GM03348 (cell line): Measurements from ENCODE around the gene OASL.

Experiments
- DNase-seq: peaks from one replicate; pipeline ENCODE4 v3.0.0; 2012; ENCODE audit warnings: low spot score

OASL gene

GRCh38 chr12:121015825-121016766, 22.9 kb downstream of the OASL start, which contains the start of gene C12orf43:
TSS of gene C12orf43 (minus strand) at chr12:121016487. CDS start at chr12:121016474, 13 bp downstream.
- DNase-seq, result peak; percentile 94

GRCh38 chr12:121013715-121014114, 25.3 kb downstream of the OASL start:
- DNase-seq, result no peak

- no peak for DNase-seq
Measured at GRCh38 chr12:121011820-121012219, 27.2 kb downstream of the OASL start.

DNA sequence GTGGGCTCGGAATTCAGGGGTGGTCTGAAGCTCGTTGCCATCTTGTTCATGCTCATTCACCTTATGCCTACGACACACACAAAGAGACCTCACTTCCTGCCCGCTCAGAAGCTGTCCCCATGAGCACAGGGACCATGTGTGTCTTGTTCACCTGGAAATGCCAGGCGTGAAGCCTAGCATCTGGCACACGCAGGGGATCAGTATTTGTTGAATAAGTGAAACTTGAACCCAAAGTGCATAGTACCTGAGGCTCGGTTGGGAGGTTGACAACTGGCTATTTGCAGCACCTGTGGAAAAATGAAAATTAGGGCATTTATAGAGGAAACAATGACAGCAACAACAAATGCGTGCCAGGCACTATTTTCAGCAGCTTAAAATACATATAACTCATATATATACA, 28.2 kb downstream of the OASL start:
- DNase-seq, result no peak

DNA sequence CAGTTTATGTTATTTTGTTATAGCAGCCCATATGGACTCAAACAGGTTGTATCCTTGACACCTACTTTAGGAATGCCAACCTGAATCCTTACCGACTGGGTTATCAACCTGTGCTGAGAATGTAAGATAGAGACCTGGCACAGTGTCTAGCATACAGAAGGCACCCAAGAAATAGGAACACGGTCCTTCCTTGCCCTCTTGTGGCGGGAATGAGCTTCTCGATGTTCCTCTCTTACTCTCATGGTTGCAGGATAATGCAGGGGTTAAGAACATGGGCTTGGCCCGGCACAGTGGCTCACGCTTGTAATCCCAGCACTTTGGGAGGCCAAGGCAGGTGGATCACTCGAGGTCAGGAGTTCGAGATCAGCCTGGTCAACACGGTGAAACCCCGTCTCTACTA, 29.3 kb downstream of the OASL start:
- no peak for DNase-seq

GRCh38 chr12:121008347-121009098, 30.5 kb downstream of the OASL start:
- no peak for DNase-seq

DNA sequence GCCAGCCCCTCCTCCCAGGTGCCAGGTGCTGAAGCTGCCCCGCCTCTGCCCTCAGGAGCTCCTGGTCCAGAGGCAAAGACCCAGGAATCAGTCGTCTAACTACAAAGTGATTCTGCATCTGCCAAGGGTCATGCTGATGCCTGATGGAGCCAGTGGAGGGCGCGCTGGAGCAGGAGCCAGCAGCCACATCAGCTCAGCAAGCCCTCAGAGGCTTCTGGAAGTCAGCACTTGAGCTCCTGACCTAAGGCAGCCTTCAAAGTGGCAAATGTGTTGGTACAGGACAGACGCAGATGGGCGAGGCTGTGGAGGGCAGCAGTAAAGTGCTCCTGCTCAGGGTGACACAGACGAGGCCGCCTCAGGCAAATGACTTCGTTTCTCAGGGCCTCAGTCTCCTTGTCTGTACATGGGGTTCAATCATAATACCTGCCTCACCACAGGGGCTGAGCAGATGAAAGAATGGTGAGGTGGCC, 33.7 kb downstream of the OASL start:
- DNase-seq, result peak; percentile 57

DNA sequence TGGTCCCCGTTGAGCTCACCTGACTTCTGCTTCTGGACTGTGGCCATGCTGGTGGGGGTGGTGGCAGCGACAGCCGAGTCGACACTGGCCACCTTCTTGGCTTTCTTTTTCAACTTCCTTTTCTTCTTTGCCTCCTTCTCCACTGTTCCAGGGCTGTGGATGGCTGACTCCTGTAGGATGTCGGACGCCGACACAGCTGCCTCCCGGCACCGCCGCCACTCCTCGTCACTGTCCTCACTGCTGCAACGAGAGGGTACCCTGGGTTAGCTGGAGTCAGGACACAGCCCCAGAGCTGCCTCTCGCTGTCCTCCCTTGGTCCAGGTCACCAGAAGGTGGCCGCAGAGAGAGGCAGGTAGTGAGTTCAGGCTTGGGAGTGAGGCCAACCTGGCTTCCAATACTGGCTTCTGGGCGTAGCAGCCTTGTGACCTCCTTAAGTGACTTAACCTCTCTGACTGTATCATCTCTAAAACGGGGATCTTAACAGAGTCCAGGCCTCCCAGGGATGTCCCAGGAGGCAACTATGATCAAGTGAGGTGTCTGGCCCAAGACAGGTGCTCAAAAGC, 34.7 kb downstream of the OASL start:
- no peak for DNase-seq

DNA sequence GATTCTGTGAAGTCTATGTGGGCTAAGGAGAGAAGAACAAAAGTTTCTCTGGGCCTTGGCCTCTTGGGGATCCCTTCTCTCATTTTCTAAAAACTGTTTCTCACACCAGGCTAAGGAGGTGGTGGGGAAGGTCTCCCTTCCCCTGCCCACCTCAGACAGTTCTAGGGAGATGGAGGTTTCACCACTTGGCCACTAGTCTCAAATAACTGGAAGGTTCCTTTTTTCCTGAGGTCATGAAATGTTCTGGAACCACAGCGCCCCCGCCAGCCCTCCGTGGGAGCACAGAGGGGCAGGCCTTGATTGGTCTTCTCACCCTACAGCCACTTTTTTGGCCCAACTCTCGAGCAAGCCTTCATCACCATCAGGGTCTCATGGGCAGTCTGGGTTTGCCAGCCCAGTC, 35.4 kb downstream of the OASL start:
- no peak for DNase-seq

GRCh38 chr12:121001841-121002483, 37.1 kb downstream of the OASL start:
- DNase-seq, result no peak

DNA sequence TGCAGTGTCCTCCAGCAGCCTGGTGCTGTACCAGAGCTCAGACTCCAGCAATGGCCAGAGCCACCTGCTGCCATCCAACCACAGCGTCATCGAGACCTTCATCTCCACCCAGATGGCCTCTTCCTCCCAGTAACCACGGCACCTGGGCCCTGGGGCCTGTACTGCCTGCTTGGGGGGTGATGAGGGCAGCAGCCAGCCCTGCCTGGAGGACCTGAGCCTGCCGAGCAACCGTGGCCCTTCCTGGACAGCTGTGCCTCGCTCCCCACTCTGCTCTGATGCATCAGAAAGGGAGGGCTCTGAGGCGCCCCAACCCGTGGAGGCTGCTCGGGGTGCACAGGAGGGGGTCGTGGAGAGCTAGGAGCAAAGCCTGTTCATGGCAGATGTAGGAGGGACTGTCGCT, 38.0 kb downstream of the OASL start:
- no peak for DNase-seq

- DNase-seq, result no peak
Measured at GRCh38 chr12:121000530-121000929, 38.5 kb downstream of the OASL start.

- peak; percentile 63 for DNase-seq
Measured at GRCh38 chr12:120999191-121000120, 39.6 kb downstream of the OASL start.

- no peak for DNase-seq
Measured at GRCh38 chr12:120998435-120998834, 40.6 kb downstream of the OASL start.

DNA sequence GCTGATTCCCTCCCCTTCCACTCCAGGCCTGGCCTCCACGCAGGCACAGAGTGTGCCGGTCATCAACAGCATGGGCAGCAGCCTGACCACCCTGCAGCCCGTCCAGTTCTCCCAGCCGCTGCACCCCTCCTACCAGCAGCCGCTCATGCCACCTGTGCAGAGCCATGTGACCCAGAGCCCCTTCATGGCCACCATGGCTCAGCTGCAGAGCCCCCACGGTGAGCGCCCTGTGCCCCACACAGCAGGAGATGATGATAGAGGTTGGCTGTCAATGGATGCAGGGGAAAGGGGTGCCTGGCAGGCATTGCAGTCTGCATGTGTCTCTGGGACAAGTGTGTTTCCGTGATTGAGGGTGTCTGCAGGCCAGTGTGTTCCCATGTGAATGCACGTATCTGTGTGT, 41.6 kb downstream of the OASL start:
- no peak for DNase-seq

DNA sequence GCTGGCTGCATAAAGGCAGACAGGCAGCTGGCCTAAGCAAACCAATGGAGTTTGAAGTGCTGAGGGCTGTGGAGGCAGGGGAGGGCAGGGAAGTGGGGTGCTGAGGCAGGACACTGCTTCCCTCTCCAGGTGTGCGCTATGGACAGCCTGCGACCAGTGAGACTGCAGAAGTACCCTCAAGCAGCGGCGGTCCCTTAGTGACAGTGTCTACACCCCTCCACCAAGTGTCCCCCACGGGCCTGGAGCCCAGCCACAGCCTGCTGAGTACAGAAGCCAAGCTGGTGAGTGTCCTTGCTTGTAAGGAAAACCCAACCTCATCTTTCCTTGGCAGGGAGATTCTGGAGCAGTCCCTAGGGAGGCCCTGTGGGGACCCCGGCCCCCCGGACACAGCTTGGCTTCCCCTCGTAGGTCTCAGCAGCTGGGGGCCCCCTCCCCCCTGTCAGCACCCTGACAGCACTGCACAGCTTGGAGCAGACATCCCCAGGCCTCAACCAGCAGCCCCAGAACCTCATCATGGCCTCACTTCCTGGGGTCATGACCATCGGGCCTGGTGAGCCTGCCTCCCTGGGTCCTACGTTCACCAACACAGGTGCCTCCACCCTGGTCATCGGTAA, 42.8 kb downstream of the OASL start:
- DNase-seq, result no peak

DNA sequence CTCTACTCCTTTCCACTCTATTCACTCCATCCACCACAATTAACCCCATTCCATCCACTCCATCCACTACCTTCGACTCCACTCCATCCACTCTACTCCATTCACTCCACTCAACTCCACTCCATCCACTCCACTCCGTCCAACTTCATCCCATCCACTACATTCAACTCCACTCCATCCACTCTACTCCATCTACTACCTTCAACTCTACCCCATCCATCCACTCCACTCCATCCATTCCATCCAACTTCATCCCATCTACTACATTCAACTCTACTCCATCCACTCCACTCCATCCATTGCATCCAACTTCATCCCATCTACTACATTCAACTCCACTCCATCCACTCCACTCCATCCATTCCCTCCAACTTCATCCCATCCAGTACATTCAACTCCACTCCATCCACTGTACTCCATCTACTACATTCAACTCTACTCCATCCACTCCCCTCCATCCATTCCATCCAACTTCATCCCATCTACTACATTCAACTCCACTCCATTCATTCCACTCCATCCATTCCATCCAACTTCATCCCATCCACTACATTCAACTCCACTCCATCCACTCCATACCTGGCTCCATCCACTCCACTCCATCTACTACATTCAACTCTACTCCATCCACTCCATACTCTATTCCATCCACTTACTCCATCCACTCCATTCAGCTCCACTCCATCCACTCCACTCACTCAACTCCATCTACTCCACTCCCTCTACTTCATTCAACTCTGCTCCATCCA, 44.3 kb downstream of the OASL start:
- no peak for DNase-seq

GRCh38 chr12:120994059-120994458, 45.0 kb downstream of the OASL start:
- no peak for DNase-seq

- DNase-seq, result no peak
Measured at GRCh38 chr12:120993496-120993895, 45.5 kb downstream of the OASL start.

DNA sequence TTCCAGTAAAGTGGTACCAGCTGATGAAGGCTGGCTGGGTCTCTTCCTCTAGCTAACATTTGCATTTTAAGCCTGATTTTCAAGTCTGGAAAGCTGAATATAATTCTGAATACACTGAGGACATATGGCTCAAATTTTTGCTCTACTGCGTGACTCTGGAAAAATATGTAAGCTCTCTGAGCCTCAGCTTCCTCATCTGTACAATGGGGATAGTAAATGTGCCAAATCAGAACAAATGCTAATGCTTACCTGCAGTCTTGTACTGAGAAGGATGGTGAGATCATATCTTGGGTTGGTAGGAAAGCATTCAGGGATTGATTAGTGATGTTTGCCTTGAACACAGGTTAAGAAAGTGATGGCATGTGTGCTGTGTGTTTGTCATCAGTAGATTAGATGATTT, 46.1 kb downstream of the OASL start:
- DNase-seq, result no peak
